Activated gamma-delta T cell treated with anti-CD3 and anti-CD28 coated beads, Interleukin-2, amount 50 U/mL, for 16 hours (primary cell): ENCODE results near the gene ENAH.
"Not testable (repeated sequence)": the region's sequence is repeated elsewhere in the genome, so short reads cannot be mapped to it uniquely, and the experiment has no call there.

Experiments used
- DNase-seq: peaks from one replicate; pipeline ENCODE4 v3.0.0-alpha.2; 2020; ENCODE audit warnings: low read depth

Gene ENAH

DNA sequence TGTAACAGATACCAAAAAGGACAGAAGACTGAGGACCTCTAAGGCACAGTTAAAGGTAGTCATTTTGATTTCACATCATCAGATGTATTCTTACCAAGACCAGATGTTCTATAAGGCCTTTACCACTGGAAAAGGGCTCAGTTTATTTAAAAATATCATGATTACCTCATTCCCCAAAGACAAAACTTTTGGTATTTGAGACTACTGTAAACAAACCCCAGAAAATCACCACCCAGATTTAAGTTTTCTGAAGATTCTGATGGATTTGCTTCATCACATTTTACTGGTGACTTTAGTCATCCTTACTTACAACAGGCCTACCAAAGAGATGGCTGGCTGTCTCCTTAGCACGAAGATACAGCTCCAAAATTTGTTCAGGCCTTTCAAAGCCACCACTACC, 8.3 kb downstream of the ENAH start:
- no peak for DNase-seq

DNA sequence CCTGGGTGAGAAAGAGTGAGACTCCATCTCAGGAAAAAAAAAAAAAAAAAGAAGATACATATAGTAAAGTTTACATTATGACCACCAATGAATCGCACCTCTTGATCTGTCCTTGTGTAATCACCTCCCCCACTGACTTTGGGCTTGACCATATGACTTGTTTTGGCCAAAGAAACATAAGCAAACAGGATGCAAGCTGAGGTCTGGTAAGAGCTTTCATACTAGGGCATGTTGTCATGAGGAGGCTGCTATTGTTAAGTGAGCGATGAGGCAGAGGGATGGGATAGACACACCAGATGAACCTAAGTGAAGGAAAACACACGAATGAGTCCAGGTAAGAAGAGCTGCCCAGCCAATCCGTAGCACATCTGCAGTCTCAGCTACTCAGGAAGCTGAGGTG, 10.7 kb downstream of the ENAH start:
- DNase-seq = no peak

DNA sequence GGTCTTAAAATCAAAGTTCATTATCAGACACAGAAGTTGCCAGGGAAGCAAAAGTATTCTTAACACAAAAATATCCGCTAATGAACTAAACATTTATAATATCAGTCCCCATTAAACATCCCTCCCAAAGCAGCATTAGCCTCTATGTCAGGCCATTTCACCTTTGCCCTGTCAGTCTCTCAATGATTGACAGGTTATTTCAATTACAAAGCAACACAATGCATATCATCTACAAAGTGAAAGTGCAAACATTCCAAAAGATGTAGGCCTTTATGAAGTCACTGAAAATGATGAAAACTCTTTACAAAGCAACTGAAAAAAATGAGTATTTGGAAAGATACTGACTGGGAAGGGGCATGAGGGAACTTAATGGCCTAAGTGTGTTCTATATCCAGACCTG, 14.1 kb downstream of the ENAH start:
- DNase-seq = no peak

DNA sequence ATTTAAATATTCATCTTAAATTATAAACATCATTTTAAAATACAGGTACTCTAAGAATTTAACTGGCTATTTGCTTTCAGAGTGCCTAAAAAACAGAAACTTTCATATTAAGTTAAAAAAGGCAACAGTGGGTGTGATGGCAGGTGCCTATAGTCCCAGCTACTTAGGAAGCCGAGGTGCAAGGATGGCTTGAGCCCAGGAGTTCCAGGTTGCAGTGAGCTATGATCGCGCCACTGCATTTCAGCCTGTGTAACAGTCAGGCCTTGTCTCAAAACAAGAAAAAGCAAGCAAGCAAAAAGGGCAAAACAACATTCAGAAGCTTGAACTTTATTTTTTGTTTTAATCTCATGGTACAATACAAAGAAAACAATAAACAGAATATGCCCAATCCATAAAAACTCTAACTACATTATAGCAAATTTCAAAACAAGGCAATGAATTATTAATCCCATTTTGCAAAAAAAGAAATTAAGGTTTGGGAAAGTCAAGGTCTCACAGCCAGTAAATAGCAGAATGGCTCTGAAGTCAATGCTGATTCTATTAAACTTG, 15.2 kb downstream of the ENAH start:
- no peak for DNase-seq

DNA sequence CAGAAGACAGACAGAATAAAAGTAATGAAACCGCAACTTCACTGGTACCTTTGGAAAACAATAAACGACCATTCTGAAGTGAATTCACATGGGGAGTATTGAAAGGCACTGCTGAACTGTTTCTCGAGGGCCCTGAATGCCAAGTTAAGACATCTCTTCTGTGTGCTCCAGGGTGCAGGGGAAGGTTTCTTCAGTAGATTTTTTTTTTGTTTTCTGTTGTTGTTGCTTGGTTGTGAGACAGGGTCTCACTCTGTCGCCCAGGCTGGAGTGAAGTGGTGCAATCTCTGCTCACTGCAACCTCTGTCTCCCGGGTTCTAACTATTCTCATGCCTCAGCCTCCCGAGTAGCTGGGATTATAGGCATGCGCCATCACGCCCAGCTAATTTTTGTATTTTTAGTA, 15.9 kb downstream of the ENAH start:
- DNase-seq = not testable (repeated sequence)

DNA sequence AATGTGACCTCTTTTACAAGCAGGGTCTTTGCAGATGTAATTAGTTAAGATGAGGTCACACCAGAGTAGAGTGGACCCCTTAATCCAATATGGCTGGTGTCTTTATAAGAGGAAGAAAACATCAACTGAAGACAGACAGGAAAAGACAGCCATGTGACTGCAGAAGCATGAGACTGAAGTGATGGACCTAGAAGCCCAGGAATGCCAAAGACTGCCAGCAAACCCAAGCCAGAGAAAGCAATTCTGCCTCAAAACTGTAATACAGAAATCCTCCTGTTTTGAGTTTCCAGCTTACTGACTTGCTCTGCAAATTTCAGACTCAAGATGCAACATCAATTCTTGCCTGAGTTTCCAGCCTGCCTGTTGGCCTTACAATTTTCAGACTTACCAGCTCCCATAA, 17.3 kb downstream of the ENAH start:
- no peak for DNase-seq

DNA sequence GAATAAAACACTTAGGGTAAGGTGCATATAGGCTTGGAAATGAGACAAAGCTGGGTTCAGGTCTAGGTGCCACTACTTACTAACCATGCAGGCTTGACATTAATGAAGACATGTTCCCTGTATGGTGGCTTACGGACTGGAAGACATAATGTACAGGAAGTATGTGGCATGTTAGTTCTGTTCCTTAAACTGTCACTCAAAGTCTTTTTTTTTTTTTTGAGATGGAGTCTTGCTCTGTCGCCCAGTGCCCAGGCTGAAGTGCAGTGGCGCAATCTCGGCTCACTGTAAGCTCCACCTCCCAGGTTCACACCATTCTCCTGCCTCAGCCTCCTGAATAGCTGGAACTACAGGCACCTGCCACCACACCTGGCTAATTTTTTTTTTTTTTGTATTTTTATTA, 20.1 kb downstream of the ENAH start:
- DNase-seq = not testable (repeated sequence)

DNA sequence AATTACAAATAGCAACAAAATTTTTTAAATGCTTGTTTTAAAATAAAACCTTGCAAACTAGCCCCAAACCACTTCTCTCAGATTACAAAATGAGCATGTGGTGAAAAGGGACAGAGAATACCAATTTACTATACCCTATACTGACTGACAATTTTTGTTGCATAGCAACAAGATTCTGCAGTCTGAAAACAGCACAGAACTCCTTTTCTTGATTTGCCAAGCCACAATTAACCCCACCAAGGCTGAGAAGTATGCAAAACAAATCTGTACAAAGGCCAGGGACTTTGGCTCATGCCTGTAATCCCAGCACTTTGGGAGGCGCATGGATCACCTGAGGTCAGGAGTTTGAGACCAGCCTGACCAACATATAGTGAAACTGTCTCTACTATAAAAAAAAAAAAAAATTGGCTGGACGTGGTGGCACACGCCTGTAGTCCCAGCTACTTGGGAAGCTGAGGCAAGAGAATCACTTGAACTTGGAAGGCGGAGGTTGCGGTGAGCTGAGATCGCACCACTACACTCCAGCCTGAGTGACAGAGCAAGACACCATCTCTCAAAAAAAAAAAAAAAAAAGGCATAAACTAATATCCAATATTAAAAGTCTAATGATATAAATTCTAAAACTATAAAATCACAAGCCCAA, 21.8 kb downstream of the ENAH start:
- no peak for DNase-seq

DNA sequence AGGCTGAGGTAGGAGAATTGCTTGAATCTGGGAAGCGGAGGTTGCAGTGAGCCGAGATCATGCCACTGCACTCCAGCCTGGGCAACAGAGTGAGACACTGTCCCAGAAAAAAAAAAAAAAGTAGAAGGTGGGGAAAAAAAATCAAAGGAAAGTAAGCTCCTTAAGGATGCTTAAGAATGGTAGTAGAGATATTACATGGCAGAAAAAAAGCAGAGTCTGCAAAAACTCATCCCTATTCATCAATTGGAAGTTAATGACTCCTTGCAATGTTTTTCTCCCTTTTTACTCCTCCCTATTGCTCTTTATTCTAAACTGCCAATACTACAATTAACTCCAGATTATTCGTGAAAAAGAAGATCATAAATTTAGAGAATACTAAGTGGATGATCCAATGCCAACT, 23.4 kb downstream of the ENAH start:
- DNase-seq = no peak

DNA sequence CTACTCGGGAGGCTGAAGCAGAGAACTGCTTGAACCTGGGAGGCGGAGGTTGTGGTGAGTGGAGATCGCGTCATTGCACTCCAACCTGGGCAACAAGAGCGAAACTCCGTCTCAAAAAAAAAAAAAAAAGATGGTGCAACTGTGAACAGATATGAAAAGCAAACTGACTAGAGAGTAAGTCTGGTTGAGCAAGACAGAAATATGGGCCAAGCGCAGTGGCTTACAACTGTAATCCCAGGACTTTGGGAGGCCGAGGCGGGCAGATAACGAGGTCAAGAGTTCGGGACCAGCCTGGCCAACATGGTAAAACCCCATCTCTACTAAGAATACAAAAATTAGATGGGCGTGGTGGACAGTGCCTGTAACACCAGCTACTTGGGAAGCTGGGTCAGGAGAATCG, 24.1 kb downstream of the ENAH start:
- DNase-seq = not testable (repeated sequence)

DNA sequence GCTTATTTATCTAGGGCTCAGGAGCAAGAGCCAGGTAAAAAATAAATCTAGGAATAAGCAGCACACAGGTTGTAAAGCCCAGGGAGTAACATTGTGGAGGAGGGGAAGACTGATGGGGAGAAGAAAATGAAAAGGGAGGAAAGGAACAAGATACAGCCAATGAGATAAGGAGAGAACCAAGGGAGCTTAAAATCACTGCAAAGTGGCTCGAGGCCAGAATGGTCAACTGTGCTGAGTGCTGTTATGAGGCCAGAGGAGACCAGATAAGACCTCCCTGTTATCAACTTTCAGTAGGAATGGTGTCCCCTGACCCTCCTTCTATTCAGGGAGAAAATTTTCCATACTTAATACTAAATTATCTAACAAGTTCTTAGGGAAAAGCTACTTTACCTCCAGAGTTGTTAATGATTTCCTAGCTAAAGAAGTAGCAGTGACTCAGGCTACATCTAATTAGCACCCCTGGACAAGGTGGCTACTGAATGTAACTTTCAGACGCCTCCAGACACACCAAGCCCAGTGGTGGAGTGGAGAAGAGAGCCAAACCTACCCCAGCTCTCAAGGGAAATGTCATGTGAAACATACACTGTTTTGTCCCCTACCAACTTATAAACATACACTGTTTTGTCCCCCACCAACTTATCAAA, 25.5 kb downstream of the ENAH start:
- no peak for DNase-seq

DNA sequence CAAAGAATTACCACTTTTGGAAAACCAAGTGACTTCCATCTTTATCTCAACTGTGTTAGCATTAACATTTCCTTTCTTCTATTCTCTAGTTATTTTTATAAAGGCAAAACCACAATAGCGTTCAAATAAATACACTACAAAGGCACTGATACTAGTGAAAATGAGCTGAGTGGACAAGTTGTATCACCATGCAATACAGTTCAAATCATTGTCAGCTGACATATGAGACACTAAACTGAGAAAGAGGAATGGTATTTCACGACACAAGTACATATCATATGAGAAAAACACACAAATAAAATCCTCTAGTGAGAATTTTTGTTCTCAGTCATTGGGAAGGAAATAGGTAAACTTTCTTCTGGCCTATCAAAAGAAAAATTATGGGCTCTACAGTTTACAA, 26.2 kb downstream of the ENAH start:
- no peak for DNase-seq

DNA sequence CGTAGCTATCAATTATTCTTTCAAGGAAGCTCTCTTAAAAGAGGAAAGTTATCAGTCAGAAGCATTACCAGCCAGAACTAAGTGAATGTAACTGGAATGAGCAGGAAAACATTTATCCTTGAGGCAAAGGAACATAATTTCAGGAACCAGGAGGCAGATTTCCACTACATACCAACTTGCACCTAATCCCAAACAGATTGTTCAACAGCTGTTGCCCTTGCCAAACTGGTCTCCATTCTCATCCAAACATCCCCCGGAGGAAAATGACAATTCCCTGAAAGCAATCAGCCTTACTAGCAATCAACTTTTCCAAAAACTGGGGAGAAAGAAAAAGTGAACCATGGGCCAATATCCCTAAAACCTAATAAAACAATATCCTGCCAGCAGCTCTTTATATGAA, 35.0 kb downstream of the ENAH start:
- DNase-seq = no peak

DNA sequence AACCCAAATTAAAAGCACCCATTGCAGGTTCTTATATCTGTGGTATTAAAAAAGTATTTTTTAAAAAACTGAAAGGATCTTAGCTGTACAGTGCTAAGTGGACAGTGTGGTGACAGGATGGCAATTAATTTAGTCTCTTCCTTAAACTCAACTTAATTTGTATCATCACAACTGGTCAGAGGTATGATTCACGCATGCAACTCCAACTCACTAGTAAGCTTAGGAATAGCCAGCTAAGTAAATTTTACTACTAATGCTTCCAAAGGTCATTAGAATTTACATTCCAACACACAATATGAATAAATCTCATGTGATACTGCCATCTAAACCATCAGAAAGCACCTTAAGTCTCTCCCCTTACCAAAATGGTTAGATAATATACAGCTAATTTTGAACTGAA, 35.4 kb downstream of the ENAH start:
- no peak for DNase-seq

DNA sequence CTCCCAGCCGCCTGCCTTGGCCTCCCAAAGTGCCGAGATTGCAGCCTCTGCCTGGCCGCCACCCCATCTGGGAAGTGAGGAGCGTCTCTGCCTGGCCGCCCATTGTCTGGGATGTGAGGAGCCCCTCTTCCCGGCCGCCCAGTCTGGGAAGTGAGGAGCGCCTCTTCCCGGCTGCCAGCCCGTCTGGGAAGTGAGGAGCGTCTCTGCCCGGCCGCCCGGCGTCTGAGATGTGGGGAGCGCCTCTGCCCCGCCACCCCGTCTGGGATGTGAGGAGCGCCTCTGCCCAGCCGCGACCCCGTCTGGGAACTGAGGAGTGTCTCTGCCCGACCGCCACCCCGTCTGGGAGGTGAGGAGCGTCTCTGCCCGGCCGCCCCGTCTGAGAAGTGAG, 37.5 kb downstream of the ENAH start:
- not testable (repeated sequence) for DNase-seq

DNA sequence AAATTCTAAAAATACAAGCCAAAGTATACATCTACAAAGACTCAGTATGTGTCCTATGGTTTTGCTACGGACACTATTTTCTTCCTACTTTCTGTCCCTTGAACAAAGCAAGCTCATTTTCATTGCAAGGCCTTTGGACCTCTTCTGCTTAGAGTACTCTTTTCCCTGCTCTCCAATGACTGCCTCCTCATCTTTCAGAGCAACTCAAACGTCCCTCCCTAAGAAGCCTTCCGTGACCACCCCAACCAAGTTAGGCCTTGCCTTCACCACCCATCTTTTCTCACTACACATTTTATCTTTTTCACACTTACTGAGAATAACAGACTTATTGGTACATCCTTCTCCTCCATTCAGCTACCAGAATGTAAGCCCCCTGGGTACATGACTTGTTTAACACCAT, 39.9 kb downstream of the ENAH start:
- DNase-seq = no peak

DNA sequence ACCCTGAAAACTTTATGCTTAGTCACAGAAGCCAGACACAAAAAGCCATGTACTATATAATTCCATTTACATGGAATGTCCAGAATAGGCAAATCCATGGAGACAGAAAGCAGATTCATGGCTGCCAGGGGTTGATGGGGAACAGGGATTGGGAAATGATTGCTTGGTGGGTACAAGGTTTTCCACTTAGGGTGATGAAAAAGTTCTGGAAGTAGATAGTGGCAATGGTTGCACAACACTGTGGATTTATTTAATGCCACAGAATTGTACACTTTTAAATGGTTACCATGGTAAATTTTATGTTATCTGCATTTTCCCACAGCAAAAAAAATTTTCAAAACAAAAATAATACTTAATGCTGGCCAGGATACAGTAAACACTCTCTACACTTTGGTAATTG, 40.6 kb downstream of the ENAH start:
- DNase-seq = no peak

DNA sequence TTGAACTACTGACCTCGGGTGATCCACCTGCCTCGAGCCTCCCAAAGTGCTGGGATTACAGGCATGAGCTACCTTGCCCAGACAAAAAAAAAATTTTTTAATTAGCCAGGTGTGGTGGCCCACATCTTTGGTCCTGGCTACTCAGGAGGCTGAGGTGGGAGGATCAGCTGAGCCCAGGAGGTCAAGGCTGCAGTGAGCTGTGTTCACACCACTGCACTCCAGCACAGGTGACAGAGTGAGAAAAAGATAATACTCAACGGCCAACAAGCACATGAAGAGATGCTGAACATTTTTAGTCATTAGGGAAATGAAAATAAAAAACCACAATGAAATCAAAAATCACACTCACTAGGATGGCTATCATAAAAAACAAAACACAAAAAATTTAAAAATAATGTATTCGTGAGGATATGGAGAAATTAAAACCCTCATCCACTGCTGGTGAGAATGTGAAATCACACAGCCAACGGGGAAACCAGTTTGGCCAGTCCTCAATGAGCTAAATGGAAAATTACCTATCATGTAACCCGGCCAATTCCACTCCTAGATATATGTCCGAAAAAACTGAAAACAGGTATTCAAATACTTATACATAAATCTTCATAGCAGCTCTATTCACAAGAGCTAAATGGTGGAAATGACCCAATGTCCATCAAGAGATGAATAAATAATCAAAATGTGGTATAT, 41.2 kb downstream of the ENAH start:
- no peak for DNase-seq

DNA sequence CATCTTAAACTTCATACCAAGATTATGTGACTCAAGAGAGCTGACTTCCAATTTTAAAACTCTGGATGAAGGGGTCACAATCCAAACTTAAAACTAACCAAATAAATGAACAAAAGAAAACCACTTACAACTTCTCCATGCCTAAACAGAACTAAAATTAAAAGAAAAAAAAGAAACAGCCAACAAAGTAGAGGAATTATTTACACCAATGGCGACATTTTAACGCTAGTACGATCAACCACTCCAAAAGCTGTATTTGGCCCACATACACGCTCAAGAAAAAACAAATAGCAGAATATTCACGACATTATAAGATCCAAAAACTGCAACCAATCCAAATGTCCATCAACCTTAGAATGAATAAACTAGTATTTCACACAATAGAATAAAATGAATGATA, 42.4 kb downstream of the ENAH start:
- DNase-seq = no peak

DNA sequence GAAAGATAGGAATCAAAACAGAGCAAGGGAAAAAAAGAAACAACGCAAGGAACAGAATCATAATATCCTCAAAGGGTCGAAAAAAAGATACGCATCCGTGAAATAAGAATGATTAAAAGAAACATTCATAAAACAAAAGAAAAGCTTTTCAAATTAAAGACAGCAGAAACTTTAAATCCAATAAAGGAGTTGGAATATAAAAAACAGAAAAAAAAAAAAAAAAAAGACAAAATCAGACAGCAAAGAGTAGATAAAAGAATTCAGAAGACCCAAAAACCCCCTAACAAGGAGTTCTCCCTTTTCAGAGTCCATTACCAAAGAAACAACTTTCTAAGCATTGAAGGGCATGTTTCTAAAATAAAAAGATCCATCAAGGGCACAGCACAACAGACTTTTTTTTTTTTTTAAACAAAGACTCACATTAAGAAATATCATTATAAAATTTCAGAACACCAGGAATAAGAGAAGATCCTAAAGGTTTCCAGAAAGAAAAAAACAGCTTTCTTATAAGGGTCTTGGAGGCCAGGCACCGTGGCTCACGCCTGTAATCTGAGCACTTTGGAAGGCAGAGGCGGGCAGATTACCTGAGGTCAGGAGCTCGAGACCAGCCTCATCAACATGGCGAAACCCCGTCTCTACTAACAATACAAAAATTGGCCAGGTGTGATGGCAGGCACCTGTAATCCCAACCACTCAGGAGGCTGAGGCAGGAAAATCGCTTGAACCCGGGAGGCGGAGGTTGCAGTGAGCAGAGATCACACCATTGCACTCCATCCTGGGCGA, 44.7 kb downstream of the ENAH start:
- DNase-seq = no peak

DNA sequence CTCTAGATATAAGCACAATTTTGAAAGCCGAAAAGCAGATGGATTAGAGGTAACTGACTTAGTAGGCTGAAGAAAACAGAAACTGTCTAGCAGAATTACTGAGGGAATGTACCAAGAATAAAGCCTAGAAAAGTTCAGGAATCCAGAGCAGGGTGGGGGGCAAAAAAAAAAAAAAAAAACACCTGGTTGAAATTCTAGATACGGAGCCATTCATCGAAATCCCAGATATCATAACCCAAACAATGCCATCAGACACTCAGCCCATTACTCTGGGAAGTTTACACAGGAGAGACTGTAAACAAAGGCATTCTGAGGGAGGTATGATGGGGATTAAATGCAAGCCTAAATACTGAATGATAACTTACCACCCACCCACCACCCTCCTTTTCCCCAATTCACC, 45.6 kb downstream of the ENAH start:
- DNase-seq = no peak

DNA sequence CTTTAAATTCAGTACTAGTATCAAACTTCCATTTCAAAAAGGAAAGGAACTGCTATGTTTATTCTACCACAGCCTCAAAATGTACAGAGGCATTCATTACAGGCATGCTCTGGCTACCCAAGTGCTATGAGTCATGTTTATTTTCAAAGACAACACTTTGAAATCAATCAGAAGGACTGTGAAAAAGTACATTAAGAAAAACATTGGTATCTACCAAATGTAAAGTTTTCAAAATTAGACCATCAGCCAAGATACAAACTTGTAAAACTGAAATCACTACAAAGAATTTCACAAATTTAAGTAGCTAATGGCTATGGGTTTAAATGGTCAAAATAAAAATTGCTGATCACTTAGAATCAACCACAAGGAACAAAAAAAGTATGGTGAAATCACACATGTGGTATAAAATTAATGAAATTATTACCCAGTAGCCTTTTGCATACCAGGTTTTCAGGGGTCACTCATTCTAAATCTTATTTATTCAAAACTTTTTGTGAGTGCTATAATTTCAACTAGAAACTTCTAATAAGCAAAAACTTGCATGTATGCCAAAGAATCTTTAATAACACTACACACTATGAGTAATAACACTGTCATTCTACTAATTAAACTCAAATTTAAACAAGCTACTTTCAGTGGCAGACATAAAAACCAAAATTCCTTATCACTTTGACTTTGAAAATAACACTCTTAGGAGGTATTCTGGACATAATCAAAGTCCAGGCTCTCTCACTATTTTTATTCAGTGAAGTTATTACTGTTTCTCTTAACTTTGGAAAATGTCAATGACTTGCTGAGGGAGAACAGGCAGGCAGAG, 49.2 kb downstream of the ENAH start:
- no peak for DNase-seq
